HG03439 (cell line): ENCODE results near the gene EPS8.

Source experiments
- ATAC-seq: cut with Tn5 transposase; IDR thresholded peaks from one replicate; pipeline ENCODE4 v1.9.1; 2021; ENCODE audit warnings: mild to moderate bottlenecking, moderate library complexity; ENCODE audit not compliant: unreplicated experiment

The EPS8 gene

GRCh38 chr12:15608406-15608805 lies 180.8 kb downstream of the EPS8 start:
- no peak for ATAC-seq

GRCh38 chr12:15605881-15606590 lies 183.2 kb downstream of the EPS8 start:
- no peak for ATAC-seq

GRCh38 chr12:15603474-15604085 lies 185.6 kb downstream of the EPS8 start:
- no peak for ATAC-seq

GRCh38 chr12:15602051-15602672 lies 187.0 kb downstream of the EPS8 start:
- ATAC-seq: no peak

- ATAC-seq: no peak
Measured at GRCh38 chr12:15601210-15601800, 187.9 kb downstream of the EPS8 start.

GRCh38 chr12:15600223-15600935 lies 188.8 kb downstream of the EPS8 start:
- ATAC-seq: no peak

GRCh38 chr12:15599266-15600037 lies 189.7 kb downstream of the EPS8 start:
- ATAC-seq: no peak

- no peak for ATAC-seq
Measured at GRCh38 chr12:15597125-15597830, 191.9 kb downstream of the EPS8 start.

- ATAC-seq: no peak
Measured at GRCh38 chr12:15596174-15596573, 193.0 kb downstream of the EPS8 start.

GRCh38 chr12:15592934-15593333 lies 196.3 kb downstream of the EPS8 start:
- no peak for ATAC-seq

- no peak for ATAC-seq
Measured at GRCh38 chr12:15591811-15592210, 197.4 kb downstream of the EPS8 start.

GRCh38 chr12:15590180-15590826 lies 198.9 kb downstream of the EPS8 start:
- ATAC-seq: peak; percentile 85

GRCh38 chr12:15589328-15590032 lies 199.7 kb downstream of the EPS8 start:
- no peak for ATAC-seq

GRCh38 chr12:15584366-15585041 lies 204.7 kb downstream of the EPS8 start:
- ATAC-seq: peak; percentile 55

- no peak for ATAC-seq
Measured at GRCh38 chr12:15583804-15584203, 205.4 kb downstream of the EPS8 start.

- no peak for ATAC-seq
Measured at GRCh38 chr12:15581006-15581405, 208.2 kb downstream of the EPS8 start.

GRCh38 chr12:15580431-15580830 lies 208.8 kb downstream of the EPS8 start:
- ATAC-seq: no peak
